Measurements from ENCODE around the gene PVALEF.
A peak's percentile ranks its signal among the peaks of the same experiment; 100 is the strongest.

PVALEF gene

DNA sequence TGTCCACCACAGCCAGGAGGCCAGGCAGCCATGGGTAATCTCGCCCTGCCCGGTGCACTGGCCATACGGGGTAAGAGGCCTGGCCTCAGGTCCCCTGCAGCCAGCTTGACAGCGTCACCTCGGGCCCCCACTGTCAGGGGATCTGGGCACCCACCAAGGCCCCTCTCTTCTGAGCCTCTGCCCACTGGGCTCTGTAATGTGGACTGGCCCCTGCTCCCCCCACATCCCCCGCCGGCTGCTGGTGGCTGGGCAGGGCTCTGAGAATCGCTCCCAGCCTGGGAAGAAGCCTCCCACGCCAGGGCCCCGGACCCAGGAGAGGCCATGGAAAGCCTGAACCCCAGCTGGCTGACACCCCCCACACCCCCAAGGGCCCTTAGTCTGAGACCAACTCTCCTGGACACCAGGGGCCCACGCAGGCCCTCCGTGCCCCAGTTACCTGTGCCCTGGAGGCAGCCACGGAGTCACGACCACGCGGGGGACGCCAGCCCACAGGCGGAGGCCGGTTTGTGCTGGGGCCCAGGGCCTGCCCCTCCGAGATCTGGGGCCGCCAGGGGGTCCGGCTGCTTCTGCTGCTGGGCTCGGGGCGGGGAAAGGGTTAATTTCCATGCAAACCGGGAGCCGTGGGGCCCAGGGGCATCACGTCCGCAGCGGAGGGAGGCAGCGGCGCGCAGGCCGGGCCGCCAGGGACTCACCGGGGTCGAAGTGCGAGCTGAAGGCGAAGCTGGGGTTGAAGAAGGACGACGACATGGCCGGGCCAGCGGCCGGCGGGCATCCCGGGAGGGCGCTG lies at the start of gene PVALEF:
Gene PVALEF (plus strand): TSS at position 262 of the 787 bp plus-strand sequence. CDS start 15,720 bp downstream, outside the sequence.
- DNase-seq: no peak

DNA sequence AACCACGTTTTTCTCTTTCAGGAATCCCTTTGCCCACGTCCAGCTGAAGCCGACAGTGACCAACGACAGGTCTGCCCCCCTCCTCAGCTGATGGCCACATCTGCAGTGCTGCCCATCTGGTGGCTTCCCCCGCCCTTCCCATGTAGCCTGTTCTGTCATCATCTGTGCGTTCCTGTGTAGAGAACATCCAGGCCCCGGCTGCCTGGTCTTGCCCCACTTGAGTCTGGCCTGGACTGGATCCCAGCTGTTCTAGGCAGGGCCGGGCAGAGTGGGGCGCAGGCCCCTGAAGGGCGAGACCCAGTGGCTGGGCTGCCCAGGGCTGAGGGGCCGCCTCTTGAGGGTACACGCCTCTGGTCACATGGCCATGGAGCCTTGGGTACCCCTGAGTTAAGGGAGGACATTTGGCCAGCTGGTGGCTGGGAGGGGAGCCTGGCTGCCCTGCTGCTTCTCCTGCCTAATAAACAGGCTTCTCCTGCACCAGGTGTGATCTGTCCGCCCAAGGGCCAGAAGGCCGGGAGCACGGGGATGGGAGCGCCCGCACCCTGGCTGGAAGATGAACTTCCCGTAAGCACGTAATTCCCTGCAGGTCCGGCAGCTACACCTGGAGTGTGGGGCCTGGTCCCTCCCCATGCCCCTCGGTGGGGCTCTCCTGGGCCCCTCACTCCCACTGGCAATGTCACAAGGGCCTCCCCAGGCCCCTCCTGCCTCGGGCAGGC lies 49.4 kb upstream of the PVALEF start:
- no peak for DNase-seq

DNA sequence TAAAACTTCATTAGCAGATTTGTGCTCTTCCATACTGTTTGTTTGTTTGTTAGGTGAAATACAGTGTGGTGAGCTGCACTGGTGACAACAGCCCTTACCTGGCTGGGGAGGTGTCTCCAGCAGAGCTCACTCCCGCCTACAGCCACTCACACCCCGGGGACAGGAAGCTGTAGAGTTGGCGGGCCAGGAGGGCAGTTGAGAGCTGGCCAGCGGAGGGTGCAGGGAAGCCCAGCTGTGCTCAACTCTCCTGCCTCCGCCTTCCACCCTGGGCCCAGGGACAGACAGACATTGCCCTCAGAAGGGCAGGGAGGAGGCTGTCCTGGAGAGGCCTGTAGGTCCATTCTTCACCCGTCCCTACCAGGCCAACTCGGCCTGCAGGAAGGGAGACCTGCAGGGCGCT lies 48.6 kb upstream of the PVALEF start:
- DNase-seq: no peak

DNA sequence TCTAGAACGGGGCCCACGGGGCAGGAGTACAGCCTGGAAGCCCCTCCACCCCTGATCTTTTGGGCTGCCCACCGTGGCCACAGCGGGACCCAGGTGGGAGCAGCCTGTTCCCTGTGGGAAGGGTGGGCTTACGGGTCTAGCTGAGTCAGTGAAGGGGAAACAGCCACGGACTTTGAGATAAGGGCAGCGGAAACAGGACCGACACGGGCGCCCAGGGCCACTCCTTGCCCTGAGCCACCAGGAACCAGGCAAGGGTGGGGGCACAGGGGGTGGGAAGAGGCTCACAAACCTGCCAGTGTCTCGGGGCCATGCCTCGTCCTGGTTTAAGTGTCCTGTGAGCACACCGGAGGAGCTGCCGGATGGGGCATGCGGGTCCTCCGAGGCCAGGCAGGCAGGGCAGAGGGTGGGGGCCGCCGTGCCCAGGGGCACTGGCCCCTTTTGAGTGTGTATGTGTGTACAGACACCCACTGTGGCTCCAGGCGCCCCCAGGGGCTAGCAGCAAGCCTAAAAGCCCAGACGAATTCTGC lies 47.6 kb upstream of the PVALEF start:
- DNase-seq: no peak

DNA sequence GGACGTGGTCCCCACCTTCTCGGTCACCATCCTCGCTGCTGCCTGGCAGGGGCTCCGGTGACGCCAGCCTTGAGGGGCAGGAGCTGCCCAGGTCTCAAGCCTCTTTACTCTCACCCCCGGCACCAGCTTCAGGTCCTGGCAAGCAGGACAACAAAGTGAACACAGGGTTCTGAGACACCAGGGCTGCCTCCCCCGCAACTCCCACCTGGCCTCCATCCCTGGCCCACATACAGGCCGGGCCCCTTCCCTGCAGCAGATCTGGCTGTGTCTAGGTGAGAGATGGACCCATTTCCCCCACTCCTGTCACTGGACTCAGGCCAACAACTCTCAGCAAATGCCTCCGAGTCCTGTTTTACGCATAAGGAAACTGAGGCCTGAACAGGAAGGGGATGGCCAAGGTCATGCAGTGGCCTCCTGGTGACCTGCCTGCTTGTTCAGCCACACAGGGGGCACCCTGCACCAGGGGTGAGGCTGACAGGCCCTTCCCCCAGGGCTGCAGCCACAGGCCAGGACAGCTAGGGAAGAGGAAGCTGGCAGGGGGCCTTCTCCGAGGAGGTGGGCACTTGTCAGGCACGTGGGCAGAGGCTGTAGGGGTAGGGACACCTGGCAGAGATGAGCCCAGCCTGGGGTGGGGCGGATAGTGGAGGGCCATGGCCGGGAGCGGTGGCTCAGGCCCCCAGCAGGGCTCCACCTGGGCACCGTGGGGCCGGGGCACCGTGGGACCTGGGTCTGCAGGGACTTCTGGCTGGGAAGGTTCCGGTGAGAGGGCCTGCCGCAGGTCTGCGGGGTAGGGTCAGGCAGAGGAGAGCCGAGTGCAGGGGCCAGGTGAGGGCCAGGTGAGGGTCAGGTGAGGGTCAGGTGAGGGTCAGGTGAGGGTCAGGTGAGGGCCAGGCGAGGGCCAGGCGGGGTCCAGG lies 46.7 kb upstream of the PVALEF start:
- no peak for DNase-seq

DNA sequence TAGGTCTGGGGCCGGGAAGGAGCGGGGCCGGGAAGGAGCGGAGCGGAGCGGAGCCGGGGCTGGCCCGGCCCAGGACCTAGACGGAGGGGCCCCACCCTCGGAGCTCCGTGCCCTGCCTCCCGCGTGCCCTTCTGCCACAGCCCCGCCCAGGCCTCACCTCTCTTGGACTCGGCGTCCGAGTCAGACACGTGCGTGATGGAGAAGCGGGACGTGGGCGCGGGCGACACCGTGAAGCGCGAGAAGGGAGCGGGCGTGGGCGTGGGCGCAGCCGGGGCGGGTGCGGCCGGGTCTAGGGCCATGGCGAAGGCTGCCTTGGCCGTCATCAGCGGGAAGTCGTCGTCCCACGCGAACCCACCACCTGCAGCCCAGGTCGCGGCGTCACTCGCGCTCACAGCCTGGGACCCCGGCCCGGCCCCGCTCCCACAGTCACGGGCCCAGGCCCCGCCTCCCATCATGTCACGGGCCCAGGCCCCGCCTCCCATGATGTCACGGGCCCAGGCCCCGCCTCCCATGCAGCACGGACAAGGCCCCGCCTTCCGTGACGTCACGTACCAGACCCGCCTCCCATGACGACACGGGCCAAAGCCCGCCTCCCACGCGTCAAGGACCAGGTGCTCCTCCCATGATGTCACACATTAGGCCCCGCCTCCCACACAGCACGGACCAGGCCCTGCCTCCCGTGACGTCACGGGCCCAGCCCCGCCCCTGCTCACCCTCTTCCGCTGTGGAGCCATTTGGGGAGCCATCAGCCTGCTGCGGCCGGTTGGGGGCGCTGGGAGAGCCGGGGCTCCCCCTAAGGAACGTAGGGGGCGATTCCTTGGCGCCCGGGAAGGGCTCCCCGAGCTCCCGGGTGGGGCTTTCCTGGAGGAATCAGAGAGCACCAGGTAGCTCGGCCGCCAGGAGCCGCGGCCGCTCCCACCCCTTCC lies 45.8 kb upstream of the PVALEF start:
- DNase-seq: no peak

DNA sequence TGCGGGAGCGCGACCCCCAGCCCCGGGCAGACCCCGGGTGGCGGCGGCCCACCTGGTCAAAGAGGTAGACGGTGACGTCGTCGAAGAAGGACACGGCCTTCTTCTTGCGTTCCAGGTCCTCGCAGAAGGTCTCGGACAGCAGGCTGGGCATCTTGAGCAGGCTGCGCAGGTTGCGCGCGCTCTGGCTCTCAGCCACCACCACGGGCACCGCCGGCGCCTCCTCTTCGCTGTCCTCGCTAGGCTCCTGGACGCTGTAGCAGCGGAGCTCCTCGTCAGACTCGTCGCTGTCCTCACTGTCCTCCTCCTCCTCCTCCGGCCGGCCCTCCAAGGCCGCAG lies 45.2 kb upstream of the PVALEF start:
- DNase-seq: no peak

DNA sequence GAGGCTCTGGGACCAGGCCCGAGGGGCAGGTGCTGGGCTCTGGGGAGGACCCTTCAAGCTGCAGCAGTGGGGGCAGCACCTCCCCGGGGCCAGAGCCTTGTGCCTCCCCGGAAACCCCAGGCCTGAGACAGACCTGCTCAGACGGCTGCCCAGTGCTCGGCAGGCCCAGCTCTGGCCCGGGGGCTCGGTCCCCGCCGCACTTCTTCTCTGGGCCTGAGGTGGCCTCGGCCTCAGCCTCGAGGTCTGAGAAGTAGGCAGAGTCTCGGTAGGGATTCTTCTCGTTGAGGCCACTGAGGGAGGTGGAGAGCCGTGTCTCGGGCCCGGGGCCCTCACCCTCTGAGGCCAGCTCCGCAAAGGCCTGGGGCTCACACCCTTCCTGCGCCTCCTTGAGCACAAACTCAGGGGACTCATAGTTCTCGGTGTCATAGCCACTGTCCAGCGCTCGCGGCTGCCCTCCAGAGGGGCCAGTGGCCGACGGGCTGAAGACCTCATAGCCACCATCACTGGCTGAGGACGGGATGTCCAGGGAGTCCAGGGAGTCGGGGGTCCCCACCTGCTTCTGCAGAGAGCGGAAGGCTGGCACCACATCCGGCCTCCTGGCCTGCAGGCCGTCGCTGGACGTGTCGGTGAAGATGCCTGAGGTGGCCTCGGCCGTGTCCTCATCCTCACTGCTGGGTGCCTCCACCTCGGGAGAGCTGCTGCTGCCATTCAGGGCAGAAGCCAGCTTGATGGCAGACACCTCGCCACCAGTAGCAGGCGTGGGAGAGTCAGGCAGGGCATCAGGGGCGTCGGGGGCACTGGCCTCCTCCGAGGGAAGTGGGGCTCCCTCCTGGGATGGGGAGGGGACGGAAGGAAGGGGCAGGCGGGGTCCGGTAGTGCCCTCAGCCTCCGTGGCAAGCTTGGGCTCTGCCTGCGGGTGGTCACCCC lies 44.3 kb upstream of the PVALEF start:
- no peak for DNase-seq

DNA sequence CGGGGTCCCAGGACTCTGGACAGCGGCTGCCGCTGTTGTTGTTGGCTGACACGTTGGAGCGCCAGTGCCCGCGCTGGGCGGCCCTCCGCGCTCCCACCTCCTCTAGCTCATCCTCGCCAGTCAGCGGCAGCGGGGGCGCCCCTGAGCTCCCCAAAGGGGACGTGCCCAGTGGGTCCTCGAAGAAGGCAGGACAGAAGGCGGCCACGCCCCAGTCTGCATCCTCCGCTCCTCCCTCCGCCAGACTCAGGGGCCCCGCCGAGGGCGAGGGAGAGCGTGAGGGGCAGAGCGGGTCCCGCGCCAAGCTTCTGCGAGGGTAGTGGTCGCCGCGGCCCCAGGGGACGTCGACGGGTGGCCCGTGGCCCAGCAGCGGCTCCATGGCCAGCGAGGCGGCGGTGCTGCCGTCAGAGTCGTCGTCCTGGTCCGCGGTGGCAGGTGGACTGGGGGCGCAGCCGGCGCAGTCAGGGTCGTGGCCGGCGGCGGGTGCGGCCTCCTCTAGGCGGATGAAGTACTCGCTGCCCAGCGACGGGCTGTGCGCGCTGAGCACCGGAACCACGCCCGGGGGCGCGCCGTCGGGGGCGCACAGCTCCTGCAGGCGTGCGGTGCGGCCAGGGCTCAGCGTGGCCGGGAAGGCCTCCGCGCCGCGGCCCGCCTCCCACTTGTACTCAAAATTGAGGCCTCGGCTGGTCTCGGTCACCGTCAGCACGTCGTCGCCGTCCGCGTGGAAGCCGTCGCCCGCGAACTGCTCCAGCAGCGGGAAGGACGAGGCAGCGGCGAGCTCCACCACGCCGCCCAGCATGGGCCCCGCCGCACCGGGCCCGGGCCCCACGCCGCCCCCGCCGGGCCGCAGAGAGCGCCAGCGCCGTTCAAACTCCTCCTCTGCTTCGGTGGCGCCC lies 43.2 kb upstream of the PVALEF start:
- no peak for DNase-seq

DNA sequence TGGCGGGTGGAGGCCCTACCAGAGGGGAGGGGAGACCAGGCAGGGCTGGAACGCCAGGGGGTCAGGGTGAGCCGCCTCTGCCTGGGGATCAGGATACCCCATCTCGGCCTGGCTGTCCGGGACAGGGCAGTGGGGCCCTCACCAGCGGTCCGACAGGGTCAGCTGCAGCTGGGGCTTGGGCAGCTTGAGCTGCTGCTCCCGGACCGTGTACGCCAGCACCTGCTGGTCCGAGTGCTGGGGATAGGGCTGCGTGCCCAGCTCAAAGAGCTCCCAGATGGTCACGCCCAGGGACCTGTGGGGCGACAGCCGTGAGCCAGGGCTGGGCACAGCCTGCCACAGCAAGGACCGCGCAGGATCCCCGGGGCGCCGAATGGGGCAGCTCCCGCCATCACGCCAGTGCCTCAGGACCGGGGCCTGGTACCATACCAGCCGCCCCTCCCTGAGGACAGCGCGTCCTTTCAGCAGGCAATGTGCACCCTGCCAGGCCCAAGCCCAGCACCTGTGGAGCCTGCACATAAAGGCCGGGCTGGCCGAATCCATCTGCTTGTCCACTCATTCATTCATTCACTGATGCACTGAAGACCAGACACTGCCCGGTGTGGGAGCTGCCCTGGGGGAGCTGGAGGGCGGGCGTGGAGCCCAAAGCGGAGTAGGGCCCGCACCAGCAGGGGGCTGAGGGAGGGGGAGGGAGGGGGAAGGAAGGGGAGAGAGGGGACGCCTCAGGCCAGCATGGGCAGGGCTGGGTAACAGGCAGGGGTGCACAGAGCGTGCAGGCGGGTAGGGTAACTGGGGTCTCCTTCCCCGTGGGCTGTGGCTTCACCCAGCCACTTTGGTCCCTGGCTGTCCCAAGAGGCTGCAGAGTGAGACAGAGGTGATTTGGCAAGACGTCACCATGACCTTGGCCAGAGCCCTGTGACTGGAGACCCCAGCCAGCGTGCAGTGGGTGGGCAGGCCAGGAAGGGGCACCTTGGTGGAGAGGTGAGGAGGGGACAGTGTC lies 42.0 kb upstream of the PVALEF start:
- DNase-seq: no peak

DNA sequence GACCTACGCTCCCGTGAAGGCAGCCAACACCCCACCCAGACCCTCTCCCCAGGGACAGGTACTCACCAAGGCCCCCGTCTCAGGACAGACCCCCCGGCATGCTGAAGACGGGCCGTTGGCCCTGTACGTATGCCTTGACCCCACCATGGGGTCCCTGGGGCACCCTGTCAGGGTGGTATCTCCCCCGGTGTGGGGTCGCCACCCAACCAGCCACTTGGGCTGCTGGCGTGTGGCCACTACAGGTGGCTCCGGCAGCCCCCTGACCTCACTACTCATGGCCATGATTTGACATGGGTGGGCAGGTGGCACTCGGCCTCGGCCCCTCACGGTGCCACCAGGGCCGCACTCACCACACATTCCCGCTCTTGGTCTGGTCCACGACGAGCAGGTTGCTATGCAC lies 40.9 kb upstream of the PVALEF start:
- no peak for DNase-seq

DNA sequence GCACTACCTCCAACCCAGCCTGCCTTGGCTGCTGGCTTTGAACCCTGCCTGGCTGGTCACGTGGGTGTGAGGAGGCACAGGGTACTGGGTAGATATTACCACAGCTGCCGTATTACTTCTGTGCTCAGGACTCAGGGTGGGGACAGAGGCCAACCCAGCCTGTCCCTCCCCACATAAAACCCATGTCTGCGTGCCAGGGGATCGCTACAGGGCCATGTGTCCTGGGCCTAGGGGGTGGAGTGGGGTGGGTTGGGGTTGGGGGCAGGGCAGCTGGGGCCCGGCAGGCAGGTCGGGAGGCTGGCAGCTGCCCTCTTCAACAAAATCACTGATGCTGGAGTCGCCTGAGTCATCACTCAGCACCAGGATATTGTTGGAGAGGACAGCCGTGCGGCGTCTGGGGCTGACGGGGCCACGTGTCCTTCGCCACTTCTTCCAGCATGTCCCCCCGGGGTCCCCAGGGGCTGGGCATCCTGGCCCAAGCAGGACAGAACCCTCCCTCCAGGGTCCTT lies 39.7 kb upstream of the PVALEF start:
- peak; percentile 35 for DNase-seq

DNA sequence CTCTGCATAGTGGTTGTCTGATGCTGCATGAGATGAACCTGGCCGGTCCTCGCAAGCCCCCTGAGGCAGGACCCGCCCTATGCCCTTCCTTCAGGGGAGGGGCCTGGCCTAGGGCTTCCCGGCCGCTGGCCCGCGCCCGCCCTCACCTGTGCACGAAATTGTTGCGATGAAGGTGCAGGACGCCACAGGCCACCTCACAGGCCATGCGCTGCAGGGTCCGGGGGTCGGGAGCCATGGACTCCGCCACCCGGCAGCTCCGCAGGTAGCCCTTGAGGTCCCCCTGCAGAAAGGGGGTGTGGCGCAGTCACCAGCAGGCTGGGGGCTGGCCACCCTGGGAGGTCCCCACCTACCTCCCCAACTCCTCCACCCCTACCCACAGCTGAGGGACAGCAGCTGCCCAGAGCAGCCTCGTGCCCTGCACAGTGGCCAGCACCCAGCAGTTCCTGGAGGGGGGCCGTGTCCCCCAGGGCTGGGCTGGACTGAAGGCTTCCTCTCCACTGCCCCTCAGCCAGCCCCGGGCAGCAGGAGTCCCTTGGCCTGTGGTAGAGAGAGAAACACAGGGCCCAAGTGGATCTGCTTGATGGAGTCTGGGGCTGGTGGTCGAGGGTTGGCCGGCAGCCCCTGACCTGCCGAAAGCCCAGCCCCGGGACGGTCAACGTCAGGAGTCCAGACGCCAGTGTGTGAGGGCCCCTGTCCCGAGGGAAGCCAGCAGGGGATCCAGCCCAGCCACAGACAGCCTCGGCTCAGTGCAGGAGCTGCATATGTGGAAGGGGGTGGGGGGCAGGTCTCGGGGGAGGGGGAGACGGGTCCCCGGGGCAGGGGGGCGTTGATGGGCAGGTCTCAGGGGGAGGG lies 38.8 kb upstream of the PVALEF start:
- no peak for DNase-seq

DNA sequence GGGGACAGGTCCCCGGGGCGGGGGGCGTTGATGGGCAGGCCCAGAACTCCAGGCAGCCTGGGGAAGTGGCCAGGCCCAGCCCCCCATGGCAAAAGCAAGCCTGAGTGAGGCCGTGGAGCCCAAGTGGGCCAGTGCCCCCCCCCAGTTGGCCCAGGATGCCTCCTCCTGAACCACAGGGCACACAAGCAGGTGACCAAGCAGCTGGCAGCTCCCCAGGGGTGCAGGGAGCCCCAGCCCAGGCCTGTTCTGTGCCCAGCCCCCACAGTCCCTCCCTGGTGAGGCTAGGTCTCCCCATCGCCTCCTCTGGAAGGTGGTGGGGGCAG lies 38.2 kb upstream of the PVALEF start:
- DNase-seq: no peak

DNA sequence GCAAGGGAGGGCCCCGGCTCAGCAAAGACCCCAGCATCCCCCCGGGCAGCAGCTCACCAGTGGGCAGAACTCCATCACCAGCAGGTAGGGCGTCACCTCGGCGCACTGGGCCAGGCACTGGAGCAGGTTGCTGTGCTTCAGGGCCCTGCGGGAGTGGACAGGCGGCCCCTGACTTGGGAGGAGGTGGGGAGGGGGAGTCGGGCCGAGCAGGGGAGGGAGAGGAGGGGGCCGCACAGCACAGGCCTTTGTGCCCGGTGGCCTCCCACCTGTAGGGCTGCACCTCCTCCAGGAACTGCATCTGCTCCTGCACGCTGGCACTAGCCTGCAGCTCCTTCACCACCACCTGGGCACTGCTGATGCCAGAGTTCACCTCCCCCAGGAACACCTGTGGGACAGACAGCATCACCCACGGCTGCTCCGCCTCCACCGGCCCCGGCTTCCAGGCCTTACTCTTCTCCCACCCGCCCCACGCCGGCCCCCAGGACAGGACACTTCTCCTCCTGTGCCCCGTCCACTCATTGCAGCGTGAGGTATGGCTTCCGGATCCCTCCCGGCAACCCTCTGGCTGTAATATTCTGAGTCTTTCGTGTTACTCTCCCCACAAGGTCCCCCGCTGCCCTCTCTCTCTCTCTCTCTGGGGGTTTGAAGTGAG lies 37.7 kb upstream of the PVALEF start:
- DNase-seq: peak; percentile 58

DNA sequence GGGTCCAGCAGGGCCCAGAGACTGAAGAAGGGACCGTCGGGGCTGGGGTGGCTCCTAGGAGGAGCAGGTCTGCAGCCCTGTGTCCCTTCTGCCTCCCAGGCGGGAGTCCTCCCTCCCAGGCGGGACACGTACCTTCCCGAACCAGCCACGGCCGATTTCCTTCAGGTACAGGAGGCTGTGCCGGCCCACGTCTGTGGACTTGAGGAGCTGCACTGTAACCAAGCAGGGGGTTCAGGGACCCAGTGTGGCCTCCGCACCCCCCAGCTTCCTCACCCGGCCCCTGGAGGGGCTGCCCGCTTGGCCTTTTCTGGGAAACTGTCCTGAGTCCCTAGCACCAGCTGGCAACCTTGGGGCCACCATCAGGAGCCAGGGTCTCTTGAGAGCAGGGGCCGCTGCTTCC lies 37.0 kb upstream of the PVALEF start:
- no peak for DNase-seq

DNA sequence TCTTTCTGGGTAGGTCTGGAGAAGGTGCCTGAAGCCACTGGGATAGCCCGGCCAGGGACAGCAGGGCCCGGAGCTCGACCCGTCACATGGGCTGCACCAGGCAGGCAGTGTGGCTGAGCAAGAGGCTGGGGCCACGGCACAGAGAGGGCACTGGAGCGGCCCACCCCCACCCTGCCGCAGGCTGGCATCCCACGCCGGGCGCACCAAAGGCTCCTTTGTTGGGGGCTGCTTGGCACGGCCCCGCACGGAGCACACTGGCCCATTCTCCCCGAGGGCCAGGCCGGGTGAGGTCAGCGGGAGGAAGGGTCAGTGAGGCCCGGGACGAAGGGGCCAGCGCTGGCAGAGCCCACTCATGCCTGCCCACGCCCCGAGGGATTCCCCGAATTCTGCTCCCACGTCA lies 36.5 kb upstream of the PVALEF start:
- DNase-seq: no peak
